RWPE2 (cell line): Measurements from ENCODE around the gene ACOXL.

Experiments
- ATAC-seq: fragments of 200-7000 bp; cut with Tn5 transposase; 3 replicates; pipeline ENCODE4 v1.9.1; 2021; ENCODE audit warnings: low read depth
- DNase-seq: peaks from one replicate; pipeline ENCODE4 v3.0.0-alpha.2; 2020; ENCODE audit warnings: low spot score
- H3K27ac ChIP-seq: fragments of 450-650 bp; 2 replicates; pipeline ENCODE4 v1.5.1; 2017; ENCODE audit warnings: mild to moderate bottlenecking; ENCODE audit not compliant: poor library complexity, severe bottlenecking
- H3K27me3 ChIP-seq: fragments of 250-450 bp; sonication (Bioruptor Pico); 2 replicates; pipeline ENCODE4 v1.5.1; 2021; ENCODE audit warnings: mild to moderate bottlenecking, moderate library complexity; ENCODE audit not compliant: insufficient read depth, poor library complexity, severe bottlenecking
- H3K36me3 ChIP-seq: fragments of 250-450 bp; sonication (Bioruptor Pico); 2 replicates; pipeline ENCODE4 v1.5.1; 2020; ENCODE audit warnings: low read depth, mild to moderate bottlenecking, moderate library complexity
- H3K4me1 ChIP-seq: fragments of 250-450 bp; sonication (Bioruptor Pico); 2 replicates; pipeline ENCODE4 v1.5.1; 2021; ENCODE audit warnings: mild to moderate bottlenecking, moderate library complexity; ENCODE audit not compliant: insufficient read depth, poor library complexity, severe bottlenecking
- H3K4me3 ChIP-seq: fragments of 250-450 bp; sonication (Bioruptor Pico); 2 replicates; pipeline ENCODE4 v1.5.1; 2021; ENCODE audit warnings: mild to moderate bottlenecking, moderate library complexity; ENCODE audit not compliant: severe bottlenecking
- H3K9me3 ChIP-seq: fragments of 250-450 bp; sonication (Bioruptor Pico); 2 replicates; pipeline ENCODE4 v1.5.1; 2021; ENCODE audit warnings: mild to moderate bottlenecking, moderate library complexity; ENCODE audit not compliant: severe bottlenecking
- TF ChIP-seq, protein P1 (sequence below): fragments of 450-650 bp; IDR thresholded peaks from one replicate; pipeline ENCODE4 v1.5.1; 2017; ENCODE audit warnings: mild to moderate bottlenecking, moderate library complexity; ENCODE audit not compliant: poor library complexity, severe bottlenecking

ACOXL gene

DNA sequence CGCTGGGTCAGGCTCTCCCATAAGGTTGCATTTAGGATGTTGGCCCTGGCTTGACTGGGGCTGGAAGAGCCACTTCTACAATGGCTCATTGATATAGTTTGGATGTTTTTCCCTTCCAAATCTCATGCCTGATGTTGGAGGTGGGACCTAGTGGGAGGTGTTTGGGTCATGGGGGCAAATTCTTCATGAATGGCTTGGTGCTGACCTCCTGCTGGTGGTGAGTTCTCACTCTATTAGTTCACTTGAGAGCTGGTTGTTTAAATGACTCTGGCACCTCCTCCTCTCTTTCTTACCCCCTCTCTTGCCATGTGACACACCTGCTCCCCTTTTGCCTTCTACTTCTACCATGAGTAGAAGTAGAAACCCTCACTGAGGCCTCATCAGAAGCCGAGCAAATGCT, 20.5 kb downstream of the ACOXL start:
- no peaks in the 10 kb centered on the region for H3K36me3 ChIP-seq
- H3K27ac ChIP-seq: no peak overlapping the region
- H3K4me3 ChIP-seq: no peak overlapping the region
- H3K9me3 ChIP-seq: no peaks in the 10 kb centered on the region
- H3K27me3 ChIP-seq: peaks cover 15% of the 10 kb centered on the region
- ATAC-seq (no peak), DNase-seq (no peak)
- H3K4me1 ChIP-seq: no peaks in the 10 kb centered on the region
- TF ChIP-seq, protein P1, sequence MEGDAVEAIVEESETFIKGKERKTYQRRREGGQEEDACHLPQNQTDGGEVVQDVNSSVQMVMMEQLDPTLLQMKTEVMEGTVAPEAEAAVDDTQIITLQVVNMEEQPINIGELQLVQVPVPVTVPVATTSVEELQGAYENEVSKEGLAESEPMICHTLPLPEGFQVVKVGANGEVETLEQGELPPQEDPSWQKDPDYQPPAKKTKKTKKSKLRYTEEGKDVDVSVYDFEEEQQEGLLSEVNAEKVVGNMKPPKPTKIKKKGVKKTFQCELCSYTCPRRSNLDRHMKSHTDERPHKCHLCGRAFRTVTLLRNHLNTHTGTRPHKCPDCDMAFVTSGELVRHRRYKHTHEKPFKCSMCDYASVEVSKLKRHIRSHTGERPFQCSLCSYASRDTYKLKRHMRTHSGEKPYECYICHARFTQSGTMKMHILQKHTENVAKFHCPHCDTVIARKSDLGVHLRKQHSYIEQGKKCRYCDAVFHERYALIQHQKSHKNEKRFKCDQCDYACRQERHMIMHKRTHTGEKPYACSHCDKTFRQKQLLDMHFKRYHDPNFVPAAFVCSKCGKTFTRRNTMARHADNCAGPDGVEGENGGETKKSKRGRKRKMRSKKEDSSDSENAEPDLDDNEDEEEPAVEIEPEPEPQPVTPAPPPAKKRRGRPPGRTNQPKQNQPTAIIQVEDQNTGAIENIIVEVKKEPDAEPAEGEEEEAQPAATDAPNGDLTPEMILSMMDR: no peak

DNA sequence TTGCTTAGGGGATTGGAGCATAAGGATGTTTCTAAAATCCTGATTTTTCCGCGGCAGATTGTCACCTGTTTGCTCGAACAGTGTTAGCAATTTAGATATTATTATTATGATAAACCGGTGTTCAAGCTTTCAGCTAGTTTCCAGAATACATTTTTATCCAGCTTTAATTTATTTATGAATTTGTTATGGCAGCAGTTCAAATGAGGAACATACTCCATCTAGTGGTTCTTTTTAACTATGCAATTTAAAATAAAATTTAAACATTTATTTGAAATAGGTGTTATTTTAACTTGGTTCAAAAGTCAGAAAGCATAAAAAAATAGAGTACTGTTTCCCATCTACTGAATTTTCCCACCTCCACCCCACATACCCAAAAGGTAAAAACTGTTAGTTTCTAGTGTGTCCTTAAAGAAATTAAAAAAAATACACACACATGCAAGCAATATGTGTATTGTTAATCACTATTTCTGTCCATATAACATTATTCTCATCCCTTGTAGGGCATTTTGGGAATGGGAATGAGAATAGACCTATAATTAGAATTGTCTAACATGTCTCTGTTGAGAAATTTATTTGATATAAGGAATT, 23.2 kb downstream of the ACOXL start:
- ATAC-seq (no peak), DNase-seq (no peak)
- Histone ChIP-seq H3K9me3 (peaks cover 4% of the 10 kb centered on the region), H3K27me3 (peaks cover 2% of the 10 kb centered on the region), H3K27ac (no peak overlapping the region), H3K36me3 (no peaks in the 10 kb centered on the region), H3K4me3 (no peak overlapping the region), H3K4me1 (no peaks in the 10 kb centered on the region)
- TF ChIP-seq, protein P1: peak; percentile 85

DNA sequence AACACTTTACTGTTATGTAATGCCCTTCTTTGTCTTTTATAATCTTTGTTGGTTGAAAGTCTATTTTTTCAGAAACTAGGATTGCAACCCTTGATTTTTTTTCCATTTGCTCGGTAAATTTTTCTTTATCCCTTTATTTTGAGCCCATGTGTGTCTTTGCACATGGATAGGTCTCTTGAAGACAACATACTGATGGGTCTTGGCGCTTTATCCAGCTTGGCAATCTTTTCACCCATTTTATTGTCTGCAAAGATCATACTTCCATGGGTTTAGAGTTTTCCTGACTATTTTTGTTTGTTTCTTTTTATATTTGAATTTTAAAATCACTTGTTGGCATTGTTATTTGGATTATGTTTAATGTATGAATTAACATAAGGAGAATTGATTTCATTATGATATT, 27.0 kb downstream of the ACOXL start:
- TF ChIP-seq, protein P1: no peak
- Histone ChIP-seq H3K27ac (no peak overlapping the region), H3K9me3 (peaks cover 5% of the 10 kb centered on the region), H3K27me3 (peaks cover 2% of the 10 kb centered on the region), H3K36me3 (no peaks in the 10 kb centered on the region), H3K4me3 (no peak overlapping the region), H3K4me1 (no peaks in the 10 kb centered on the region)
- ATAC-seq: no peak
- no peak for DNase-seq

DNA sequence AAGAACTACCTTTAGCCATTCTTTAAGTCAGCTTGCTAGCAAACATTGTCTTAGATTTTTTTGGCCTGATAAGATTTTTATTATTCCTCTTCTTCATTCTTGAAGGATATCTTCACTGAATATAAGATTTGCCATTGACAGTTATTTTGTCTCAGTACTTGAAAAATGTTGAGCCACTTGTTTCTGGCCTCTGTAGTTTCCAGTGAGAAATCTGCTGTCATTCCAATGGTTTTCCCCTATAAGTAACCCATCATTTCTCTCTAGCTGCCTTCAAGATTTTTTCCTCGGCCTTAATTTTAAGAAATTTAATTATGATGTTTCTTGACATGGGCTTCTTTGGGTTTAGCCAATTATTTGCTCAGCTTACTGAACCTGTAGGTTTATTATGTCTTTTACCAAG, 32.6 kb downstream of the ACOXL start:
- ATAC-seq (no peak), DNase-seq (no peak)
- H3K4me3 ChIP-seq: no peak overlapping the region

DNA sequence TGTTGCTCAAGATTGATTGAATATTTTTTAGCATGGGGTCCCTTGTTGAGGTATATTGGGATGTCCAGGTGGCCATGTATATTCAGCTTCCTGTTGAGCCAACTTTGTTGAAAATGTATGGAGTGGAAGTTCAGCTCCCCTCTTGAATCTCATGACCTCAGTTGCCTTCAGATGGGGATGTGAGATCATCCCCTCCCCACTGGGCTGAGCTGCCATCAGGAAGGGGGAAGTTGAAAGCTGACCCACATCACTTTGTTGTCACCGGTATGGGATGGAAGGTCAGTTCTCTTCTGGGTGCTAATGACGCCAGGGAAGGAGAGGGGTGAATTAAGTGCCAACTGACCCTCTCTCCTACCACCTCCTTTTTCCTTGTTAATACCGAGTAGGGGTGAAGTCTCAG, 33.9 kb downstream of the ACOXL start:
- TF ChIP-seq, protein P1: no peak
- Histone ChIP-seq H3K27ac (no peak overlapping the region), H3K27me3 (no peaks in the 10 kb centered on the region), H3K4me1 (no peaks in the 10 kb centered on the region), H3K36me3 (no peaks in the 10 kb centered on the region), H3K9me3 (peaks cover 2% of the 10 kb centered on the region), H3K4me3 (no peak overlapping the region)
- DNase-seq: no peak
- ATAC-seq: no peak

More for the DNA sequence above, 32.6 kb downstream of the ACOXL start:
- Histone ChIP-seq H3K4me1 (no peaks in the 10 kb centered on the region), H3K36me3 (no peaks in the 10 kb centered on the region), H3K9me3 (peaks cover 2% of the 10 kb centered on the region), H3K27ac (no peak overlapping the region), H3K27me3 (no peaks in the 10 kb centered on the region)
- TF ChIP-seq, protein P1: no peak
